ENCODE data around the gene FRS2. TPM values are rescaled to one million over a fixed set of nuclear protein-coding genes. Genes with fewer than 3 reads are reported as not detected.

The FRS2 gene
- total RNA-seq, 4 donors from 2014 or later, result 41.0 to 48.4 (median 47.1) TPM

GRCh38 chr12:69524331-69524630 lies 54.1 kb downstream of the FRS2 start:
- TF ChIP-seq CTCF (IDR thresholded peaks at IDR 0.05), result no peak
- ATAC-seq (ENCODE audit: low FRiP score), result no peak

GRCh38 chr12:69524755-69525469 lies 54.7 kb downstream of the FRS2 start:
- DNase-seq (ENCODE audit: low spot score) (no peak), ATAC-seq (ENCODE audit: low FRiP score) (no peak)
- TF ChIP-seq CTCF (IDR thresholded peaks at IDR 0.05), result no peak

More at GRCh38 chr12:69524331-69524630, 54.1 kb downstream of the FRS2 start:
- no peak for DNase-seq (ENCODE audit: low spot score)

- no peak for DNase-seq (ENCODE audit: low spot score)
- ATAC-seq (ENCODE audit: low FRiP score), result peak; percentile 69
Observed at GRCh38 chr12:69527506-69528272, 57.5 kb downstream of the FRS2 start.

GRCh38 chr12:69529021-69529420 lies 58.8 kb downstream of the FRS2 start:
- TF ChIP-seq CTCF (IDR thresholded peaks at IDR 0.05), result no peak
- no peak for ATAC-seq (ENCODE audit: low FRiP score)

More at GRCh38 chr12:69527506-69528272, 57.5 kb downstream of the FRS2 start:
- TF ChIP-seq CTCF (IDR thresholded peaks at IDR 0.05), result no peak

GRCh38 chr12:69533844-69534243 lies 63.7 kb downstream of the FRS2 start:
- ATAC-seq (ENCODE audit: low FRiP score), result no peak
- no peak for TF ChIP-seq CTCF (IDR thresholded peaks at IDR 0.05)
- no peak for DNase-seq (ENCODE audit: low spot score)

More at GRCh38 chr12:69529021-69529420, 58.8 kb downstream of the FRS2 start:
- no peak for DNase-seq (ENCODE audit: low spot score)

- ATAC-seq (ENCODE audit: low FRiP score) (peak; percentile 99), DNase-seq (ENCODE audit: low spot score) (peak; percentile 26)
- no peak for TF ChIP-seq CTCF (IDR thresholded peaks at IDR 0.05)
Observed at GRCh38 chr12:69534389-69534822, 64.2 kb downstream of the FRS2 start.
